ENCODE data around the gene RPL13.

- TF ChIP-seq ZNF274 (CRISPR knock-in tag; IDR thresholded peaks at IDR 0.05): no peak
- TF ChIP-seq PCBP1 (IDR thresholded peaks at IDR 0.05; ENCODE audit: borderline replicate concordance, low read depth, low read length): no peak
- TF ChIP-seq MYC (CRISPR knock-in tag; IDR thresholded peaks at IDR 0.05; ENCODE audit: borderline replicate concordance): no peak
- TF ChIP-seq WIZ (CRISPR knock-in tag; IDR thresholded peaks at IDR 0.05): no peak
- TF ChIP-seq POLR2AphosphoS5 (IDR thresholded peaks at IDR 0.05; ENCODE audit: low read depth, low read length): no peak
- no peak for TF ChIP-seq ZFP36 (IDR thresholded peaks at IDR 0.05; ENCODE audit: borderline replicate concordance, low read depth, low read length, partially characterized antibody)
Measured at GRCh38 chr16:89549007-89549700, 11.3 kb upstream of the RPL13 start.
